Measurements from ENCODE around the gene KLK8. TPM values are rescaled to one million over a fixed set of nuclear protein-coding genes. Genes with fewer than 3 reads are reported as not detected.

KLK8 gene
- total RNA-seq, 1 experiment from 2014 or later, result 4.4 TPM

- no peak for TF ChIP-seq PRDM15 (CRISPR knock-in tag; IDR thresholded peaks at IDR 0.05)
- no peak for TF ChIP-seq FOXP1 (CRISPR knock-in tag; IDR thresholded peaks at IDR 0.05; ENCODE audit: borderline replicate concordance)
- TF ChIP-seq NR2C2 (CRISPR knock-in tag; IDR thresholded peaks at IDR 0.05), result no peak
- TF ChIP-seq RELA (CRISPR knock-in tag; IDR thresholded peaks at IDR 0.05; ENCODE audit: borderline replicate concordance), result no peak
These were observed 23.5 kb upstream of the KLK8 start (continued) for GRCh38 chr19:51024924-51025323.

- Mint-ChIP-seq H3K27me3 (ENCODE audit: low read depth) (peaks cover 19% of the 10 kb centered on the region), H3K27ac (no peak overlapping the region), H3K36me3 (no peaks in the 10 kb centered on the region), H3K9me3 (no peaks in the 10 kb centered on the region), H3K4me3 (no peak overlapping the region), H3K4me1 (peaks cover 46% of the 10 kb centered on the region)
- ChIA-PET POLR2A (no interaction called here), CTCF (interaction anchor here (8.5 kb wide), 1 partner anchor 69 kb away, joined by 347 read pairs; no protein-coding TSS in a partner anchor)
- no peak for ATAC-seq
- DNase-seq (ENCODE audit: low spot score), result no peak
- TF ChIP-seq PRDM15 (CRISPR knock-in tag; IDR thresholded peaks at IDR 0.05) (no peak), ATF1 (CRISPR knock-in tag; IDR thresholded peaks at IDR 0.05) (no peak), JAZF1 (CRISPR knock-in tag; IDR thresholded peaks at IDR 0.05) (no peak), MXD4 (CRISPR knock-in tag; IDR thresholded peaks at IDR 0.05; ENCODE audit: borderline replicate concordance) (no peak), ZSCAN18 (CRISPR knock-in tag; IDR thresholded peaks at IDR 0.05) (no peak), HMGA2 (CRISPR knock-in tag; IDR thresholded peaks at IDR 0.05) (no peak), ZNF317 (CRISPR knock-in tag; IDR thresholded peaks at IDR 0.05; ENCODE audit: borderline replicate concordance, low read depth) (no peak), ZNF425 (CRISPR knock-in tag; conservative IDR thresholded peaks at IDR 0.05) (no peak), USF2 (CRISPR knock-in tag; IDR thresholded peaks at IDR 0.05) (no peak), HMGXB4 (CRISPR knock-in tag; IDR thresholded peaks at IDR 0.05) (no peak), ZMAT4 (CRISPR knock-in tag; IDR thresholded peaks at IDR 0.05) (no peak), ZNF671 (CRISPR knock-in tag; IDR thresholded peaks at IDR 0.05) (no peak), OVOL2 (CRISPR knock-in tag; IDR thresholded peaks at IDR 0.05; ENCODE audit: borderline replicate concordance) (no peak), ZNF416 (CRISPR knock-in tag; IDR thresholded peaks at IDR 0.05) (no peak), ZNF423 (CRISPR knock-in tag; IDR thresholded peaks at IDR 0.05) (no peak)
These were observed 22.5 kb upstream of the KLK8 start for GRCh38 chr19:51023946-51024345.

All from WTC11 (cell line).